Endothelial cell (in vitro differentiated cells): ENCODE data around the gene TRAK1. TPM values are rescaled to one million over a fixed set of nuclear protein-coding genes. Genes with fewer than 3 reads are reported as not detected.

Experiments
- DNase-seq: peaks from one replicate; pipeline ENCODE4 v3.0.0; 2021; ENCODE audit warnings: low spot score
- H3K27ac Mint-ChIP-seq: one replicate; pipeline ENCODE4 v1.8.0; 2021; ENCODE audit warnings: mixed read lengths, inconsistent platforms; ENCODE audit not compliant: unreplicated experiment
- H3K27me3 Mint-ChIP-seq: one replicate; pipeline ENCODE4 v1.8.0; 2021; ENCODE audit warnings: mild to moderate bottlenecking, moderate library complexity, mixed read lengths, inconsistent platforms; ENCODE audit not compliant: unreplicated experiment
- H3K36me3 Mint-ChIP-seq: one replicate; pipeline ENCODE4 v1.8.0; 2021; ENCODE audit warnings: mild to moderate bottlenecking, low read depth, mixed read lengths, inconsistent platforms; ENCODE audit not compliant: unreplicated experiment
- H3K4me1 Mint-ChIP-seq: one replicate; pipeline ENCODE4 v1.8.0; 2021; ENCODE audit warnings: mild to moderate bottlenecking, mixed read lengths, inconsistent platforms; ENCODE audit not compliant: unreplicated experiment
- H3K4me3 Mint-ChIP-seq: one replicate; pipeline ENCODE4 v1.8.0; 2021; ENCODE audit warnings: mild to moderate bottlenecking, mixed read lengths, inconsistent platforms; ENCODE audit not compliant: unreplicated experiment
- H3K9me3 Mint-ChIP-seq: one replicate; pipeline ENCODE4 v1.8.0; 2021; ENCODE audit warnings: mixed read lengths, inconsistent platforms; ENCODE audit not compliant: unreplicated experiment
- CTCF ChIP-seq: fragments of 200-600 bp; sonication (generic); IDR thresholded peaks from one replicate; pipeline ENCODE4 v1.5.0; 2021; ENCODE audit warnings: antibody characterized with exemption; ENCODE audit not compliant: unreplicated experiment
- total RNA-seq: library from RNA; stranded (reverse); fragmentation: NEBNext Ultra II Directional; extraction: Animal tissue kit (Norgen Biotek cat#: 25700); gene quantifications from one replicate; pipeline ENCODE4 v1.2.1, GENCODE V29; 2021; ENCODE audit not compliant: unreplicated experiment

The TRAK1 gene
- total RNA-seq, 1 donor from 2014 or later: 48.2 TPM

- no peak overlapping the region for H3K27ac Mint-ChIP-seq
- H3K27me3 Mint-ChIP-seq: peaks cover 3% of the 10 kb centered on the region
- no peak overlapping the region for H3K4me3 Mint-ChIP-seq
- no peak for TF ChIP-seq CTCF
- H3K36me3 Mint-ChIP-seq: peaks cover 4% of the 10 kb centered on the region
- no peaks in the 10 kb centered on the region for H3K9me3 Mint-ChIP-seq
- peaks cover 8% of the 10 kb centered on the region for H3K4me1 Mint-ChIP-seq
- DNase-seq: no peak
These were observed 139.7 kb downstream of the TRAK1 start for GRCh38 chr3:42230860-42231259.

GRCh38 chr3:42235532-42235931, 144.4 kb downstream of the TRAK1 start:
- no peak for TF ChIP-seq CTCF
- H3K4me3 Mint-ChIP-seq: no peak overlapping the region
- H3K27ac Mint-ChIP-seq: no peak overlapping the region
- DNase-seq: no peak
- peaks cover 4% of the 10 kb centered on the region for H3K36me3 Mint-ChIP-seq
- H3K4me1 Mint-ChIP-seq: no peaks in the 10 kb centered on the region
- peaks cover 4% of the 10 kb centered on the region for H3K9me3 Mint-ChIP-seq
- peaks cover 2% of the 10 kb centered on the region for H3K27me3 Mint-ChIP-seq

- no peak for TF ChIP-seq CTCF
- H3K36me3 Mint-ChIP-seq: peaks cover 4% of the 10 kb centered on the region
- no peak overlapping the region for H3K4me3 Mint-ChIP-seq
- no peaks in the 10 kb centered on the region for H3K4me1 Mint-ChIP-seq
- DNase-seq: no peak
- H3K27ac Mint-ChIP-seq: no peak overlapping the region
- peaks cover 2% of the 10 kb centered on the region for H3K27me3 Mint-ChIP-seq
- peaks cover 4% of the 10 kb centered on the region for H3K9me3 Mint-ChIP-seq
These were observed 145.5 kb downstream of the TRAK1 start for GRCh38 chr3:42236611-42237010.

GRCh38 chr3:42246091-42246490, 154.9 kb downstream of the TRAK1 start:
- Mint-ChIP-seq H3K9me3 (no peaks in the 10 kb centered on the region), H3K36me3 (no peaks in the 10 kb centered on the region), H3K27me3 (peaks cover 4% of the 10 kb centered on the region), H3K4me3 (no peak overlapping the region), H3K4me1 (no peaks in the 10 kb centered on the region), H3K27ac (no peak overlapping the region)
- DNase-seq: no peak
- TF ChIP-seq CTCF: no peak

- peak; percentile 89 for TF ChIP-seq CTCF
- no peaks in the 10 kb centered on the region for H3K4me1 Mint-ChIP-seq
These were observed 156.4 kb downstream of the TRAK1 start for GRCh38 chr3:42247576-42248027.

More at GRCh38 chr3:42247576-42248027, 156.4 kb downstream of the TRAK1 start:
- Mint-ChIP-seq H3K27me3 (peaks cover 4% of the 10 kb centered on the region), H3K27ac (no peak overlapping the region), H3K36me3 (no peaks in the 10 kb centered on the region), H3K9me3 (no peaks in the 10 kb centered on the region), H3K4me3 (no peak overlapping the region)
- DNase-seq: peak; percentile 76
